GM21529 (cell line): ENCODE results near the gene GYG2.
A peak's percentile ranks its signal among the peaks of the same experiment; 100 is the strongest.
"Not testable (repeated sequence)": the region's sequence is repeated elsewhere in the genome, so short reads cannot be mapped to it uniquely, and the experiment has no call there.

Source experiments
- ATAC-seq: cut with Tn5 transposase; IDR thresholded peaks from one replicate; pipeline ENCODE4 v1.9.1; 2021; ENCODE audit not compliant: unreplicated experiment

GYG2 gene

GRCh38 chrX:2898846-2899512 lies 70.2 kb downstream of the GYG2 start:
- no peak for ATAC-seq

GRCh38 chrX:2901367-2902036 lies 72.8 kb downstream of the GYG2 start:
- ATAC-seq = no peak

DNA sequence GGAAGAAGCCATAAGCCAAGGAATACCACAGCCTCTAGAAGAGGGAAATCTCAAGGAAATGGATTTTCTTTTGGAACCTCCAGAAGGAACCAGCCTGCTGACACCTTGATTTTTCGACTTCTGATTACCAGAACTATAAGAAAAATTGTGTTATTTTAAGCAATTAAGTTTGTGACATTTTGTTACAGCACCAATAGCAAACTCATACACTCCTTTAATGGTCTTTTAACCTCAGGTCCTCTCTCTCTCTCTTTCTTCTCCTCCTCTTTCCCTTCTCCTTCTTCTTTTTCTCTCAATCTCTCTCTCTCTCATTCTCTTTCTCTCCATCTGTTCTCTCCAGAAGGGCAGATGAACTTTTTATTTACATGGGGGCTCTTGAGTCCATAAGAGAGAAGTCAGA lies 74.1 kb downstream of the GYG2 start:
- no peak for ATAC-seq

- ATAC-seq = no peak
These were observed 74.6 kb downstream of the GYG2 start for GRCh38 chrX:2903366-2903765.

GRCh38 chrX:2907295-2907694 lies 78.6 kb downstream of the GYG2 start:
- ATAC-seq = no peak

DNA sequence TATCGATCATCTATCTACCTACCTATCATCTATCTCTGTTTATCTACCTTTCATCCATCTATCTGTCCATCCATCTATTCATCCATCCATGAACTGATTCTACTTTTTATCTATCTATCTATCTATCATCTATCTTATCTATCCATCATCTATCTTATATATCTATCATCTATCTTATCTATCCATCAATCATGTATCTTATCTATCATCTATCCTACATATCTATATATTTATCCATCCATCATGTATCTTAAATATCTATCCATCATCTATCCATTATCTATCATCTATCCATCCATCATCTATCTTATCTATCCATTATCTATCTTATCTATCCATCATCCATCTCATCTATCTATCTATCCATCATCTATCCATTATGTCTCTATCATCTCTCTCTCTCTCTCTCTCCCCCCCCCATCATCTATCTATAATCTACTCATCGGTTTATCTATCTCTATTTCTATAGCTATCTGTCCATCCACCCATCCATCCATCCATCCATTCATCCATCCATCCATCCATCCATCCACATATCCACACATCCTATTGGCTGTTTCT lies 79.5 kb downstream of the GYG2 start:
- ATAC-seq = no peak

DNA sequence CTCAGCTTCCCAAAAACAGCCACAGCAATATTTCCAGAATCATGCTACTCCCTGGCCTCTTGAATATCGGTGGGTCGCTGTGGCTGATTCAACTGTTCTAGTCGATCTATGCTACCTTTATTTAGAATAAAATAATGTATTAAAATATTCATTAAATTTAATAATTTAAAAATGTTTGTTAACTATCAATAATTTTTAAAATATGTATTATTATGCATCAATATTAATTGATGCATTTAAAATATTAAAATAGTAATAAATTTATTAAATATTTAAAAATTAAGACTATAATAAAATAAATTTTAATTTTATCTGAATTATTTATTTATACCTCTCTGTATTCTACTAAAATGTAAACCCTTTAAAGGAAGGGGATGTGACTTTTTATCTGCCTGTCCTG lies 81.4 kb downstream of the GYG2 start:
- no peak for ATAC-seq

- ATAC-seq = no peak
These were observed 84.4 kb downstream of the GYG2 start for GRCh38 chrX:2913118-2913517.

DNA sequence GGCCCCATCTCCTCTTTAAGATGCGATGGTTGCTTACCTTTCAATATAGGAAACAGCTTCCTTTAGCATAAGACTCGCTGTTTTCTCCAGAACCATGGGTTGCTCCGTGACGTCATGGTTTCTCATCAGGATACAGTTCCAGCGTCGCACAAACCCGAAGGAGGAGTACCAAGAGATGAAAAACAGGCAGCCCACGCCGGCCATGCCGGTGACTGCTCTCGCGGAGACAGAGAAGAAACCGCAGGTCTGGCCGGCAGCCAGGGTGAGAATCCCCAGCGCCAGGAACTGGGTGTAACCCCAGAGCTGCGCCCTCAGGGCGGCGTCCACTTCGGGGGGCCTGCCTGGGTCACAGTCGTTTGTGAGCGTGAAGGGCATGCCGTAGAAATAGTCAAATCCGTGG lies 89.0 kb downstream of the GYG2 start:
- no peak for ATAC-seq

DNA sequence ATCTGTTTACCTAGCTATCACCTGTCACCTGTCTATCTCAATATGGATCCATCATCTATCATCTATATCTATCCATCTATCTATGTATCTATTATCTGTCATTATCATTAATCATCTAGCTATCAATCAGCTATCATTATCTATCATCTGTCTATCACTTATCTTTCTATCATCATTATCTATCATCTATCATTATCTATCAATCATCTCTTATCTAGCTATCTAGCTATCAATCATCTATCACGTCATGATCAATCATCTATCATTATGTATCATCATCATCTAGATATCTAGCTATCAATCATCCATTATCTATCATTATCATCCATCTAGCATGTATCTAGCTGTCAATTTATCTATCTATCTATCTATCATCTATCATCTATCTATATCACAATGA lies 92.5 kb downstream of the GYG2 start:
- no peak for ATAC-seq

- no peak for ATAC-seq
These were observed 93.0 kb downstream of the GYG2 start for GRCh38 chrX:2921750-2922149.

DNA sequence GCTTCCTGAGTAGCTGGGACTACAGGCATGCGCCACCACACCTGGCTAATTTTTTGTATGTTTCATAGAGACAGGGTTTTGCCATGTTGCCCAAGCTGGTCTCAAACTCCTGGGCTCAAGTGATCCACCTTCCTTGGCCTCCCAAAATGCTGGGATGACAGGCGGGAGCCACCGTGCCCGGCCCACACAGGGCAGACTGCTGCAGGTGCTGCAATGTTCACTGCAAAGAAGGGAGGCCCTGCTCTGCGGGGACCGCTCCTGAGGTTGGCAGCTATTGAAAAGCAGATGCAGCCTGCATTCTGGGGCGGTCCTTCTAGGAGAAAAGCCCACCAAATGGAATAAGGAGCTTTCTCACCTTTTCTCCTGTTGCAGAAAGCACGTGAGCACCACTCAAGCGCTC lies 95.4 kb downstream of the GYG2 start:
- ATAC-seq = no peak

DNA sequence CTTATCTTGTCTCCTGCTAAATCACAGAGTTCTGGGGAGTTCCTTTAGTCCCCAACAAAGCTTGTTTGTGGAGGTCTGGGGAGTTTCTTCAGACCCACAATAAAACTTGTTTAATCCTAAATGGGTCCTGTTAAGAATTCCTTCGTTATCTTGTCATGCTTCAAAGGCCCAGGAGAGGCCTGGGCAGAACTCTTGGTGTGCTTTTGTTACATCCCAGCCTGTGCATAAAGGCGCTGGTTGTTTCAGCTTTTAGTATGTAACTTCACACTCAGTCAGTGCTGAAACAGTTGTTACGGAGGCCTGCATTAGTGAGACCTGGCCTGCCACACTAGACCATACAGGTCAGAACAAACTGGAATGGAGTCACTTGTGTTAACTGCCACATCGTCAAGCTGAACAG lies 97.5 kb downstream of the GYG2 start:
- ATAC-seq = not testable (repeated sequence)

GRCh38 chrX:2926664-2927275 lies 98.0 kb downstream of the GYG2 start:
- ATAC-seq = no peak

DNA sequence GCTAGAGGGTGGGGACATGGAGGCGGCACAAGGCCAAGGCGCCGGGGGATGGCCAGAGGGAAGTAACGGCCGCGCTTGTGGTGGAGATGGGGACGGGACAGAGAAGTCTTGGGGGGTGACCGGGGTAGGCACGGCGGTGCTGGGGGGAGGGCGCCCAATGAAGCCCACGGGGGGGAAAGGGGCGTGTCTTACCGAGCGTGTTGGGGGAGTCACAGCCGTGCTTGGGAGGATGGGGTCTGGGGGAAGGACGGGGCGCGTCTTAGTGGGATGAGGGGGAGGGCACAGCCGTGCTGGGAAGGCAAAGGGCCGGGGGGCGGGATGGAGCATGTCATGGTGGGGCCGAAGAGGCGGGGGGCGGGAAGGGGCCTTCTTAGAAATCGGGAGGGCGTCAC lies 99.5 kb downstream of the GYG2 start:
- no peak for ATAC-seq

GRCh38 chrX:2928583-2929434 lies 100.1 kb downstream of the GYG2 start, which contains the start of gene ARSD:
ARSD (minus strand) TSS chrX:2929339; CDS start chrX:2929275, 64 bp downstream.
- ATAC-seq = peak; percentile 84

- ATAC-seq = no peak
These were observed 102.4 kb downstream of the GYG2 start for GRCh38 chrX:2931155-2931554.

GRCh38 chrX:2931612-2932011 lies 102.9 kb downstream of the GYG2 start:
- no peak for ATAC-seq
